GM08714 (cell line): ENCODE data around the gene LIMS2.

ENCODE experiments used
- H3K4me3 ChIP-seq: fragments of 200-500 bp; sonication (Bioruptor generic); 2 replicates; pipeline ENCODE4 v1.5.1; 2014; ENCODE audit warnings: mild to moderate bottlenecking, low read length, inconsistent platforms
- ZNF274 ChIP-seq: IDR thresholded peaks from 2 replicates; pipeline ENCODE4 v1.6.1; 2012; ENCODE audit warnings: mild to moderate bottlenecking, low read depth, low read length

LIMS2 gene

DNA sequence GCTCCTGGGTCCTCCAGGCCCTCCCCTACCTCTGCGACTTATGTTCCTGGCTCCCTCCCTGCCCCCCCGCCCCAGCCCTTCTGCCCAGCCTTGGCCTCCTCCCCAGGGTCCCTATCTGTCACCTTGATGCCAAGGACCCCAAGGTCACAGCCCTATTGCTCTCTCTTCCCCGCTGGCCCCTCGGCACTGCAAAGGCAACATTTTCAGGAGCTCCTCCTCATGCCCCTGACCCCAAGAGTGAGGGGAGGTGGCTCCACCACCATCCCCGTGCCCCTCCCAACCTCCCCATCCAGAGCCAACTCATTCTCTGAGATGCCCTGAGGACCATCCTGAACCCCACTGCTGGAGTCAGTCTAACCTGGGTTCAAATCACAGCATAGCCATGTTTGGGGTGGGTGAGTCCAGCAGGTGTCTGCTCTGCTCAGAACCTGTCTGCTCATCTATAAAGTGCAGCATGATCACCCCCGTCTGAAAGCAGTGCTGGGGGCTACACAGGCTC is 11.7 kb downstream of the LIMS2 start:
- no peak for TF ChIP-seq ZNF274
- H3K4me3 ChIP-seq = no peak overlapping the region

- H3K4me3 ChIP-seq = no peak overlapping the region
- no peak for TF ChIP-seq ZNF274
Measured at GRCh38 chr2:127662937-127663565, 12.3 kb downstream of the LIMS2 start.

- no peak for TF ChIP-seq ZNF274
- H3K4me3 ChIP-seq = no peak overlapping the region
Measured at GRCh38 chr2:127661949-127662510, 13.3 kb downstream of the LIMS2 start.

DNA sequence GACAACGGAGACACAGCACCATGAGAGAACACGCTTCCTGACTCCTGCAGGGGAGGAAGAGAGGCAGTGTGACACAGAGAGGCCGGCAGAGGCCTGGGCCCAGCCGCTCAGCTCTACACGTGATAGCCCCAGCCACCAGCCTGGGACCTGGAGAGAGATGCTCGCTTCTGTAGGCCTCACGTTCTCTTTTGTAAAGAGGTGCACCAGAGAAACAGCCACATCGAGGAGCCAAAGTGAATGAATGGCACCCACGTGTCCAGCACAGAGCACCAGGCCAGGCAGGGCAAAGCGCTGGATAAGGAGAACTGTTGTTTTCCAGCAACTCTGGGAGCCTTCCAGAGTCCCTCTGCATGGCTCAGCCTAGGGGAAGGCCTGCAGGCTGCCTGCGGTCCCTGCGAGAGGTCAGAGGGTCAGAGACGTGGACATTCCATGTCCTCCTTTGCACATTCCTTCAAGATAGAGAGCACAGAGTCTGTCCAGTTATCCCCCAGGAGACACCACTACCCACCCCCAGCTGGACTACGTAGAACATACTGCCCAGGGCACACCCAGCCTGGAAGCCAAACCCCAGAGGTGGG is 14.2 kb downstream of the LIMS2 start:
- no peak for TF ChIP-seq ZNF274
- H3K4me3 ChIP-seq = no peak overlapping the region

GRCh38 chr2:127660291-127660578 is 15.1 kb downstream of the LIMS2 start:
- no peak overlapping the region for H3K4me3 ChIP-seq
- no peak for TF ChIP-seq ZNF274

- no peak for TF ChIP-seq ZNF274
- no peak overlapping the region for H3K4me3 ChIP-seq
Measured at GRCh38 chr2:127659408-127660290, 15.7 kb downstream of the LIMS2 start.

- no peak overlapping the region for H3K4me3 ChIP-seq
- no peak for TF ChIP-seq ZNF274
Measured at GRCh38 chr2:127658641-127659407, 16.5 kb downstream of the LIMS2 start.

- H3K4me3 ChIP-seq = no peak overlapping the region
- no peak for TF ChIP-seq ZNF274
Measured at GRCh38 chr2:127658146-127658545, 17.2 kb downstream of the LIMS2 start.

DNA sequence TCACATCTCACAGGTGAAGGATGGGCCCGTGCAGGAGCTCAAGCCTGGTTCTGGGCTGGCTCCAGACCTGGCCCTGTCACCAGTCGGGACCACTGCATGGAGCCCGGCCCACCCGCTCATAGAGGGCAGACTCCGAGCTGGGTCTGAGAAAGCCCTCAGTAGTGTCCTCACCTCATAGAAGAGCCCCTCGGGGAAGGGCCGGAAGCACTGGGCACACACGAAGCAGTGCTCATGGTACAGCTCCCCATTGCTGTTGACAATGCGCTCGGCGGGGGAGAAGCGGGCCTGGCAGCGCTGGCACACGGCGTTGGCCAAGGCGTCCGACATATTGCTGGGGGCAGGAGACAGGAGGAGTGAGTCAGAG is 18.1 kb downstream of the LIMS2 start:
- TF ChIP-seq ZNF274 = no peak

DNA sequence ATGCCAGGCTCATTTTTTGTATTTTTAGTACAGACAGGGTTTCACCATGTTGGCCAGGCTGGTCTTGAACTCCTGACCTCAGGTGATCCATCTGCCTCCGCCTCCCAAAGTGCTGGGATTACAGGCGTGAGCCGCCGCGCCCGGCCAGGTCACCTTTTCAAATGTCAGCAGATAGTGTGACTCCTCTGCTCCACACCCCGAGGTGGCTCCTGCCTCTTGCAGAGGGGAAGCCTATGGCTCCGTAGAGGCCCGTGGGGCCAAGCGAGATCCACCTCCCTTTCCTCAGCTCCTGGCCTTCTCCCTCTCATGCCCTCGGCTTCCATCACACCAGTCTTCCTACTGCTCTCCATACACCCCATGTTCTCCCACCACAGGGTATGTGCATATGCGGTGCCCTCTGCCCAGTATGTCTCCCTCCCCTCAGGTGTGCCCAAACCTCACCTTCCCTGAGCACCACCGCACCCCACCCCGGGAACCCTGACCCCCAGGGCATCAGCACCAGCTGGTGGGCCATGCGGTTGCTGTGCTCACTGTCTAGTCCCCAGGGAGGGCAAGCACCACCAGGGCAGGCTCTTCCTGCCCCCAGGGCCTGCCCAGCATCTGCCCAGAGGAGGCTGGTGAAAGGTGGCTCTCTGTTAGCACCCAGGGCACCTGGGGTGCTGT is 18.6 kb downstream of the LIMS2 start:
- no peak overlapping the region for H3K4me3 ChIP-seq
- no peak for TF ChIP-seq ZNF274

More for the DNA sequence above, 18.1 kb downstream of the LIMS2 start:
- H3K4me3 ChIP-seq = no peak overlapping the region

- no peak for TF ChIP-seq ZNF274
- H3K4me3 ChIP-seq = no peak overlapping the region
Measured at GRCh38 chr2:127655209-127656073, 19.9 kb downstream of the LIMS2 start.

DNA sequence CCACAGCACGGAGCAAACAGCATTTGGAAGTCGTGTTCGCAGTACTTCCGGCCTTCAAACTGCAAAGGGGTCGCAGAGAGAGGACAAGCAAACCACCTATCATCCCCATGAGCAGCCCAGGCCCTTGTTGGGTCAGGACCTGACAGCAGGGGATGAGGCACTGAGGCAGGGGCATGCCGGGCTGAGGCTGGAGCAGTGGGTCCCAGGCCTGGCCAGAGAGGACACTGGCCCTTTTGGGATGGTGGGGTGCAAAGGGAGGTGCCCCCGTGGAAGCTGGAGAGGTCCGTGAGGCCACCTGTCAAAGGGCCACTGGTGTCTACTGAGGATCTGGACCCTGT is 20.5 kb downstream of the LIMS2 start:
- H3K4me3 ChIP-seq = no peak overlapping the region
- no peak for TF ChIP-seq ZNF274

- no peak for TF ChIP-seq ZNF274
- no peak overlapping the region for H3K4me3 ChIP-seq
Measured at GRCh38 chr2:127654084-127654837, 21.1 kb downstream of the LIMS2 start.
